Mammary epithelial cell (primary cell): ENCODE measurements around the gene CRYBA1.

ENCODE experiments used
- CTCF ChIP-seq, 2 donors: IDR thresholded peaks in 1 of 2; conservative IDR thresholded peaks in 1 of 2; 2 replicates each; pipeline ENCODE4 v1.5.1; 2011 to 2012; ENCODE audit warnings: inconsistent platforms in 2 of 2, low read length in 2 of 2, mild to moderate bottlenecking in 2 of 2, control low read depth in 1 of 2, low read depth in 1 of 2; ENCODE audit not compliant: insufficient read depth in 1 of 2; ENCODE audit errors: extremely low read depth in 1 of 2
- EZH2 ChIP-seq: IDR thresholded peaks from 2 replicates; pipeline ENCODE4 v1.6.1; 2012; ENCODE audit warnings: low read length, inconsistent platforms, borderline replicate concordance

GRCh38 chr17:29283961-29284360, 37.3 kb downstream of the CRYBA1 start:
- no peak for TF ChIP-seq EZH2
- no peak for TF ChIP-seq CTCF (conservative IDR thresholded peaks at IDR 0.05 in 1 of 2, IDR thresholded peaks at IDR 0.05 in 1 of 2; ENCODE audit: extremely low read depth in 1 of 2, insufficient read depth in 1 of 2, low read depth in 1 of 2, low read length in 2 of 2)
